Measurements from ENCODE around the gene APBB2.

DNA sequence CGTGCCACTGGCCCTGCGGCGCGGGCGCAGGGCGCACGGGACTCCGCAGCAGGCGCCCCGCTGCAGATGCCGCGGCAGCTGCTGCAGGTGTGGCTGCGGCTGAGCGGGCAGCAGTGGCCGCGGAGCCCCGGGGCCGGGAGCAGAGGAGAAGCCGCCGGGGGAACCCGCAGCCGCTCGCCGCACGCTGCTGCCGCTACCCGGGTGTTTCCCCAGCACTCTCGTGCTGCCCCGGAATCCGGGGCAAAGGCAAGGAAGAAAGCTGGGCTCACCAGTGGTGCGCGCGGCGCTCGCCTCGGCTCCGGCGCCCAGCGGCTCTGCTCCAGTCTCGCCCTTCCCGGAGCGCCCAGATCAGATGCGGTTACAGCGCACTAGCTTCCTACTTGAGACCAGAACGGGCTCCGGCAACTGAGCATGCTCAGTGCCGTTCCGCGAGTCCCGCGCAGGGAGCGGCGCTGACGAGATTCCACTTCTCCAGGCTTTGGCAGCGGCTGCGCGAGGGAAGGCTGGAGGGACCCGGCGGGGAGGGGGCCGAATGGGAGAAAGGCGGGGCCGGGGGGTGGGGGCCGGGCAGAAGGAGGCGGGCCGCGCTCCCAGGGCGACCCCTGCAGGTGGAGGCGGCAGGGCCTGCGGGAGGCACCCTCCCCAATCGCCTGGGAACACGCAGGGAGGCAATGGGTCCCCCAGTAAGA, at the start of gene APBB2:
- TF ChIP-seq CTCF (conservative IDR thresholded peaks at IDR 0.05) (peak; percentile 77), EZH2 (IDR thresholded peaks at IDR 0.05; ENCODE audit: low read depth) (no peak)
